PFSK-1 (cell line): ENCODE results near the gene NCOA7.

ENCODE experiments used
- FOXP2 ChIP-seq: optimal IDR thresholded peaks from 2 replicates; pipeline ENCODE3; 2011; ENCODE audit warnings: borderline replicate concordance, control low read depth, inconsistent platforms; ENCODE audit not compliant: insufficient read depth; ENCODE audit errors: extremely low read length, extremely low read depth
- POLR2AphosphoS5 ChIP-seq: IDR thresholded peaks from 2 replicates; pipeline ENCODE4 v1.6.1; 2012; ENCODE audit warnings: low read depth, mild to moderate bottlenecking, control low read depth, low read length, moderate library complexity
- REST ChIP-seq, 2 experiments: IDR thresholded peaks; 2 replicates each; pipeline versions ENCODE4 v1.6.1 to v1.8.0; 2011 to 2012; ENCODE audit warnings: low read depth in 2 of 2, low read length in 2 of 2, control low read depth in 1 of 2, inconsistent platforms in 1 of 2, mild to moderate bottlenecking in 1 of 2, moderate library complexity in 1 of 2; ENCODE audit not compliant: insufficient read depth in 1 of 2
- SIN3A ChIP-seq: IDR thresholded peaks from 2 replicates; pipeline ENCODE4 v1.6.1; 2012; ENCODE audit warnings: mild to moderate bottlenecking, low read length, moderate library complexity, borderline replicate concordance; ENCODE audit not compliant: insufficient read depth
- TAF1 ChIP-seq: IDR thresholded peaks from 2 replicates; pipeline ENCODE4 v1.6.1; 2012; ENCODE audit warnings: low read length, control low read depth, borderline replicate concordance; ENCODE audit not compliant: insufficient read depth

NCOA7 gene

GRCh38 chr6:125826695-125827463 is 36.1 kb downstream of the NCOA7 start:
- no peak for TF ChIP-seq FOXP2
- TF ChIP-seq TAF1, result no peak
- no peak for TF ChIP-seq SIN3A
- no peak for TF ChIP-seq POLR2AphosphoS5
- no peak for TF ChIP-seq REST (IDR thresholded peaks at IDR 0.05; ENCODE audit: insufficient read depth in 1 of 2, low read depth in 2 of 2, low read length in 2 of 2)

- TF ChIP-seq TAF1 (no peak), SIN3A (no peak), FOXP2 (no peak), REST (IDR thresholded peaks at IDR 0.05; ENCODE audit: insufficient read depth in 1 of 2, low read depth in 2 of 2, low read length in 2 of 2) (no peak)
These were observed 37.1 kb downstream of the NCOA7 start for GRCh38 chr6:125827788-125828320.

GRCh38 chr6:125828476-125829039 is 37.8 kb downstream of the NCOA7 start:
- TF ChIP-seq POLR2AphosphoS5, result no peak
- TF ChIP-seq TAF1, result no peak
- TF ChIP-seq REST (IDR thresholded peaks at IDR 0.05; ENCODE audit: insufficient read depth in 1 of 2, low read depth in 2 of 2, low read length in 2 of 2), result no peak
- no peak for TF ChIP-seq FOXP2
- no peak for TF ChIP-seq SIN3A

- no peak for TF ChIP-seq TAF1
- no peak for TF ChIP-seq POLR2AphosphoS5
- TF ChIP-seq FOXP2, result no peak
- TF ChIP-seq REST (IDR thresholded peaks at IDR 0.05; ENCODE audit: insufficient read depth in 1 of 2, low read depth in 2 of 2, low read length in 2 of 2), result no peak
- TF ChIP-seq SIN3A, result no peak
These were observed 38.7 kb downstream of the NCOA7 start for GRCh38 chr6:125829433-125829832.
